CD4-positive, alpha-beta T cell (primary cell): Measurements from ENCODE around the gene RNF26. TPM values are rescaled to one million over a fixed set of nuclear protein-coding genes. Genes with fewer than 3 reads are reported as not detected.
A peak's percentile ranks its signal among the peaks of the same experiment; 100 is the strongest.

Experiments used
- ATAC-seq: fragments of 200-7000 bp; cut with Tn5 transposase; one replicate; pipeline ENCODE4 v1.10.0; 2022; ENCODE audit warnings: mild to moderate bottlenecking; ENCODE audit not compliant: poor library complexity
- CTCF ChIA-PET: fragments of 350-600 bp; sonication (Branson Sonifier 250); formaldehyde crosslinking; loops from one replicate; lab custom pipeline; 2021; ENCODE audit warnings: antibody characterized with exemption, inconsistent platforms; lab: Charles Lee
- POLR2A ChIA-PET: fragments of 350-600 bp; sonication (Branson Sonifier 250); formaldehyde crosslinking; loops from one replicate; lab custom pipeline; 2021; ENCODE audit warnings: antibody characterized with exemption, inconsistent platforms; lab: Charles Lee
- DNase-seq, 14 experiments: peaks; one replicate each; pipeline ENCODE4 v3.0.0-alpha.2; 2013 to 2020; ENCODE audit warnings: mixed read lengths in 2 of 14
- H3K27ac ChIP-seq, 2 donors: one replicate each; pipeline versions ENCODE4 v1.5.1 to v1.7.0; 2013; ENCODE audit warnings: low read length in 2 of 2, low read depth in 1 of 2, mild to moderate bottlenecking in 1 of 2
- H3K27me3 ChIP-seq, 2 experiments: 1 replicate in 1 of 2; 2 replicates in 1 of 2; pipeline versions ENCODE4 v1.6.1 to v1.7.0; 2013; ENCODE audit warnings: low read length in 2 of 2, control low read depth in 1 of 2, mild to moderate bottlenecking in 1 of 2, moderate library complexity in 1 of 2; ENCODE audit not compliant: insufficient read depth in 2 of 2, control insufficient read depth in 1 of 2
- H3K36me3 ChIP-seq: one replicate; pipeline ENCODE4 v1.6.1; 2013; ENCODE audit warnings: low read length, control low read depth; ENCODE audit not compliant: insufficient read depth
- H3K4me1 ChIP-seq: one replicate; pipeline ENCODE4 v1.6.1; 2013; ENCODE audit warnings: low read length, control low read depth; ENCODE audit not compliant: insufficient read depth
- H3K4me3 ChIP-seq: one replicate; pipeline ENCODE4 v1.5.1; 2013; ENCODE audit warnings: mild to moderate bottlenecking, low read length, moderate library complexity
- H3K9me3 ChIP-seq, 2 experiments: 1 replicate in 1 of 2; 2 replicates in 1 of 2; pipeline versions ENCODE4 v1.6.1 to v1.7.0; 2013; ENCODE audit warnings: low read length in 2 of 2, mild to moderate bottlenecking in 2 of 2, control low read depth in 1 of 2, moderate library complexity in 1 of 2; ENCODE audit not compliant: control insufficient read depth in 1 of 2, insufficient read depth in 1 of 2
- H3K27ac Mint-ChIP-seq: one replicate; pipeline ENCODE4 v1.8.0; 2020; ENCODE audit warnings: mixed read lengths
- H3K27me3 Mint-ChIP-seq: one replicate; pipeline ENCODE4 v1.8.0; 2021; ENCODE audit warnings: mixed read lengths
- H3K36me3 Mint-ChIP-seq: one replicate; pipeline ENCODE4 v1.8.0; 2021; ENCODE audit warnings: low read depth, mixed read lengths
- H3K4me1 Mint-ChIP-seq: one replicate; pipeline ENCODE4 v1.8.0; 2021; ENCODE audit warnings: low read depth, mixed read lengths
- H3K4me3 Mint-ChIP-seq: one replicate; pipeline ENCODE4 v1.8.0; 2020; ENCODE audit warnings: mild to moderate bottlenecking, mixed read lengths
- H3K9me3 Mint-ChIP-seq: one replicate; pipeline ENCODE4 v1.8.0; 2020; ENCODE audit warnings: mixed read lengths
- CTCF ChIP-seq: fragments of 200-600 bp; IDR thresholded peaks from one replicate; pipeline ENCODE4 v1.8.0; 2022; ENCODE audit warnings: antibody characterized with exemption, mild to moderate bottlenecking
- intact Hi-C, 2 experiments: fragments of 100-400 bp; cut with DNase I in 1 of 2; cut with micrococcal nuclease in 1 of 2; formaldehyde crosslinking; loops; one replicate each; pipeline versions ENCODE4 v1.15.1 to v1.9.0; 2023 to 2025; cut with DNase I, micrococcal nuclease
- total RNA-seq, 174 experiments: library from RNA in 2 of 174; stranded (reverse) in 2 of 174; gene quantifications; one replicate each; pipeline ENCODE4 v1.2.3 and lab custom pipeline; 2021 to 2026

RNF26 gene
- total RNA-seq, 2 experiments from 2014 or later = 18.3 to 20.5 TPM

GRCh38 chr11:119318240-119319135 lies 15.8 kb upstream of the RNF26 start:
- DNase-seq (peak in 4 of 14 experiments; percentile 33 to 84 (median 67)), ATAC-seq (peak; percentile 18)
- intact Hi-C loops = no loop called here
- Mint-ChIP-seq H3K9me3 (no peaks in the 10 kb centered on the region), H3K4me3 (peak overlapping the region; percentile 91), H3K27ac (peak overlapping the region; percentile 77), H3K27me3 (peaks cover 41% of the 10 kb centered on the region), H3K4me1 (peaks cover 26% of the 10 kb centered on the region), H3K36me3 (no peaks in the 10 kb centered on the region)
- TF ChIP-seq CTCF = no peak
- no peak overlapping the region for H3K4me3 ChIP-seq
- H3K4me1 ChIP-seq = peaks cover 82% of the 10 kb centered on the region
- ChIA-PET CTCF (interaction anchor here (0.6 to 0.8 kb wide), 2 partner anchors 20 to 52 kb away, joined by 3 read pairs; no protein-coding TSS in a partner anchor), POLR2A (interaction anchor here (3.2 kb wide), 1 partner anchor 12 kb away, joined by 15 read pairs; no protein-coding TSS in a partner anchor)
- H3K27me3 ChIP-seq = peaks cover 33 to 34% of the 10 kb centered on the region in 2 experiments
- no peaks in the 10 kb centered on the region for H3K9me3 ChIP-seq
- no peaks in the 10 kb centered on the region for H3K36me3 ChIP-seq
- peak overlapping the region in 1 of 2 donors; percentile 29 for H3K27ac ChIP-seq

DNA sequence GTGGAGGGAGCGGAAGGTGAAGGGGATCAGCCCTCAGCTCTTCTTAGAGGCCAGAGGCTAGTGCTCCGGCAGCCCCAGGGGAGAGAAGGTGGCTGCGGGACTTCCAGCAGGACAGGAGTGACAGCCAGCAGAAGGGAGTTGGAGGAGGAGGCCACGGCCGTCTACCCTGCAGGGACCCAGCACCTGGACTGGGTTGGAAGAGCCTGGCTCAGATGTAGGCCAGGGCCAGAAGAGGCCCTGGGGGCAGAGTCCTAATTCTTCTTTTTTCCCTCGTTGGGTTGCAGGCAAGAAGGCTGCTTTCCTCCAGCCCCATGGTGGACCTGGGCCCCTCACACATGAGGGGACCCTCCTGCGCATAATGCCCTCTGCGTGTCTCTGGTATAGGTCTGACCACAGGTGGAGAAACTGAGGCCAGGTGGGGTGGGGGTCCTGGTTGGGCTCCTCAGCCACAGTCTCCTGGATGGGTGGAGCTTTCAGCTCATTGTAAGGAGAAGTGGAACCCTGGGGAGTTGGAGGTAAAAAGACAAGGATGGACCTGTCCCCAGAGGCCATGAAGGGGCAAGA lies 15.1 kb upstream of the RNF26 start:
- ATAC-seq (no peak), DNase-seq (no peak)
- Mint-ChIP-seq H3K27ac (peak overlapping the region; percentile 77), H3K27me3 (peaks cover 40% of the 10 kb centered on the region), H3K4me1 (peaks cover 29% of the 10 kb centered on the region), H3K9me3 (no peaks in the 10 kb centered on the region), H3K36me3 (no peaks in the 10 kb centered on the region), H3K4me3 (peak overlapping the region; percentile 91)
- Histone ChIP-seq H3K36me3 (no peaks in the 10 kb centered on the region), H3K9me3 (no peaks in the 10 kb centered on the region), H3K27me3 (peaks cover 33% of the 10 kb centered on the region in 2 experiments), H3K27ac (peak overlapping the region in 1 of 2 donors; percentile 29), H3K4me1 (peaks cover 85% of the 10 kb centered on the region), H3K4me3 (no peak overlapping the region)
- ChIA-PET CTCF (interaction anchor here (0.7 to 0.8 kb wide), 2 partner anchors 19 to 35 kb away, joined by 3 read pairs; no protein-coding TSS in a partner anchor), POLR2A (no interaction called here)
- intact Hi-C loops = no loop called here
- no peak for TF ChIP-seq CTCF

DNA sequence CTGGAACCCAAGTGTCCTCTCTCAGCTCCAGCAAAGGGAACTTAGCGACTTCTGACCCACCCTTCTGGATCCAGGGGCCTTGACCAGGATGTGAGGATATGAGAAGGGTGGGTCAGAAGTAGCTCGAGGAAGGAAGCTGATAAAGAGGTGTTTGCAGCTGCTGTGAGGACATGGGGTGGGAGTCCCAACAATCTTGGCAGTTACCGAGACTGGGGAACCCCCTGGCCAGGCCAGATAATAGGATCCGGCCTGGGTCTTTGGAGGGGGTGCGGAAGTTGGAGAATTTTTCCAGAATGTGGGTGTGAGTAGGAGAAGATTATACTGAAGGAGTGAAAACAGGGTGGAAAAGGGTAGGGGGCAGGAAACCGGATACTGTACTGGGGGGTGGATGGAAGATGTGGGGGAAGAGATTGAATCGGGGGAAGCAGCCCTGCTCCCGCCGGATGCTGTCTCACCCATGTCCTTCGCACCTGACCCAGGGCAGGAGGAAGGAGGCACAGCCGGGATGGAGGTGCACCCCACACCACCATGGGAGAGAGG lies 14.6 kb upstream of the RNF26 start:
- no peaks in the 10 kb centered on the region for H3K9me3 Mint-ChIP-seq
- no peaks in the 10 kb centered on the region for H3K36me3 ChIP-seq
- H3K4me1 Mint-ChIP-seq = peaks cover 29% of the 10 kb centered on the region
- H3K27ac ChIP-seq = no peak overlapping the region
- H3K4me1 ChIP-seq = peaks cover 80% of the 10 kb centered on the region
- no peaks in the 10 kb centered on the region for H3K36me3 Mint-ChIP-seq
- ChIA-PET POLR2A (no interaction called here), CTCF (interaction anchor here (0.7 kb wide), 1 partner anchor 35 kb away, joined by 3 read pairs; no protein-coding TSS in a partner anchor)
- peak overlapping the region; percentile 91 for H3K4me3 Mint-ChIP-seq
- no peak for TF ChIP-seq CTCF
- no peak overlapping the region for H3K4me3 ChIP-seq
- intact Hi-C loops = loop anchor here (5.0 kb wide), 1 partner anchor 37 kb away; no protein-coding TSS in a partner anchor
- ATAC-seq (no peak), DNase-seq (no peak)
- peaks cover 34% of the 10 kb centered on the region for H3K27me3 Mint-ChIP-seq
- H3K27ac Mint-ChIP-seq = peak overlapping the region; percentile 77
- peaks cover 28 to 29% of the 10 kb centered on the region in 2 experiments for H3K27me3 ChIP-seq
- H3K9me3 ChIP-seq = no peaks in the 10 kb centered on the region
